KOPT-K1 (cell line): Measurements from ENCODE around the gene CD14.
"Not testable (repeated sequence)": the region's sequence is repeated elsewhere in the genome, so short reads cannot be mapped to it uniquely, and the experiment has no call there.

Experiments
- H3K27ac ChIP-seq: fragments of 200-600 bp; sonication (generic); 2 replicates; pipeline ENCODE4 v1.5.1; 2016; ENCODE audit warnings: antibody characterized with exemption, mild to moderate bottlenecking, low read depth, low read length; ENCODE audit not compliant: poor library complexity, severe bottlenecking
- H3K36me3 ChIP-seq: fragments of 200-600 bp; sonication (generic); 2 replicates; pipeline ENCODE4 v1.5.1; 2017; ENCODE audit warnings: antibody characterized with exemption, mild to moderate bottlenecking, low read length, moderate library complexity; ENCODE audit not compliant: insufficient read depth
- H3K9me3 ChIP-seq: fragments of 200-600 bp; sonication (generic); 2 replicates; pipeline ENCODE4 v1.5.1; 2017; ENCODE audit warnings: antibody characterized with exemption, low read length, mild to moderate bottlenecking; ENCODE audit not compliant: insufficient read depth, poor library complexity, severe bottlenecking

Gene CD14

DNA sequence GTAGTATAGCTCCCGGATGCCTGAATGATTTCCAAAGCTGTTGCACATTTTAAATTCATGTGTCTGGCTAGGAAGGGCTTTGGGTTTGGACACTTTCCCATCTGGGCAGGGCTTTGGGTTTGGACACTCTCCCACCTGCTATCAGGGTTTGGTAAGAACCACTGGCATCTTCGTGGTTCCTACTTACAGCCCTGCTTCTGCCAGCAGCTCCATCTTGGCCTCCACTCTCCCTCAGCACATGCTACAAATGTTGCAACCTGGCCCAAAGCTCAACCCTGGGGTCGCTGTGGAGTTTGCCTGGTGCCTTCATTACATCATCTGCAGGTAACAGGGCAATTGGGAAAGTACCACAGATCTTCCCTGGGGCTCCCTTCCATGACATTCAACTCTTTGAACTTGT is 9.7 kb upstream of the CD14 start:
- H3K27ac ChIP-seq = no peak overlapping the region
- H3K9me3 ChIP-seq = no peaks in the 10 kb centered on the region
- H3K36me3 ChIP-seq = peaks cover 53% of the 10 kb centered on the region

DNA sequence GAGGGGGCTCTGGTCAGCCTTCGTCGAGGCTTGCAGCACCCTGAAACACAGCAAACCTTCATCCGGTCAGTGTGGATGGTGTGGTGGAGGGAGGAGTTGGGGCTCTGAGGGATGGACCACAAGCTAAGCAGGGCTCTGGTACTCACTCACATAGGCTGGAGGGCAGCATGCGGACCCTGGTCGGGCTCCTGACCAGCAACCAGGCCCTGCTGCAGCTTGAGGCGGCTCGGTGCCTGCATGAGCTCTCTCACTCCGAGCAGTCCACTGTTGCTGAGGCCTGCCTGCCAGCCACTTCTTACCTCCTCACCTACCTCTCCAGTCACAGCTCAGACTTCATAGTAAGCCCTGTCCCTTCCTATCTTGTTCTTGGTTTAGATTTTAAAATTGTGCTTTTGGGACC is 8.7 kb upstream of the CD14 start:
- no peak overlapping the region for H3K27ac ChIP-seq
- H3K9me3 ChIP-seq = no peaks in the 10 kb centered on the region
- H3K36me3 ChIP-seq = peaks cover 53% of the 10 kb centered on the region

DNA sequence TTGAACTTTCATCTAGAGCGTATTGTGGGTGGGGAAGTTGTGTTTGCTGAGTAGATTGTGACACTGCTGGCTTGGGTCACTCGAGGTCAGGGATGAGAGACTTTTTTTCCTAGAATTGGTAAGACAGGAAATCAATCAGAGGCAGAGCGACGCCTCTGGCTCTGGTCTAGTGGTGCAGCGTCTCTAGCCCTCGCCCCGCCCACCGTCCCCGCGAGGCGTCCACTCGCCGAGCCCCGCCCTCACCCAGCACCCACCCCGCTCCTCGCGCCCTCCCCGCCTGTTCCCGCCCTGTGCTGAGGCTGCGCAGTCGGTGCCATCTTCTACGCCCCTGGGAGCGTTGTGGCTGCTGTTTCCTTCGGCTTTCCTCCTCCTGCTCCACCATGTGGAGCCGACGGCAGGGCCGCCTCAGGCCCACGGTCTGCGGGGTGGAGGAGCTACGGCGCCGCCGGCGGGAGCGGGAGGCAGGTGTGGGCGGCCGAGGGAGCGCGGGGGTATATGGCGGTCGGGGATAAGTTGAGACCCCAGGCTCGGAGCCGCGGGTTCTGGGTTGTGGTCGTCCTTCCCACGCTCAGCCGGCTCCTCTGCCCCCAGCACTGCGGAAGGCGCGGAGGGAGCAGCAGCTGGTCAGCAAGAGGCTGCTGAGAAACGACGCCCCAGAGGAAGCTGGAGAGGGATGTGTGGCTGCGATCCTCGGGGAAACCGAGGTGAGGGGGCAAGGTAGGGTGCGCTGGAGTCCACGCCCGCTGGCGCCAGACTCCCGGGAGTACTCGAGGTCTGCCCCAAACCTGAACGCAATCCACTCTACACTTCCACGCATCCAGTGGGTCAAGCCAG is 6.4 kb upstream of the CD14 start, which contains the start of gene TMCO6:
TSS of gene TMCO6 (plus strand) at position 304 of the 834 bp plus-strand sequence. CDS start at position 381, 77 bp downstream.
- peak within 1 kb of the TSS; percentile 76 for H3K27ac ChIP-seq

DNA sequence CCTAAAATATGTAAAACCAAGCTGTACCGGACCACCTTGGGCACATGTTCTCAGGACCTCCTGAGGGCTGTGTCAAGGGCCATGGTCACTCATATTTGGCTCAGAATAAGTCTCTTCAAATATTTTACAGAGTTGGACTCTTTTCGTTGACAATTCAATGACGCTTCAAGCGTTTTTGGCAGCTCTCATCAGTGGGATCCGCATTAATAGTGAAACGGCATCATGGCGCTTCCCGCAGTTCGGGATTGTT is 5.8 kb upstream of the CD14 start:
- Histone ChIP-seq H3K36me3 (peaks cover 32% of the 10 kb centered on the region), H3K27ac (peak overlapping the region; percentile 76)
- H3K9me3 ChIP-seq = not testable (repeated sequence)

More for the DNA sequence above, 6.4 kb upstream of the CD14 start, which contains the start of gene TMCO6:
- Histone ChIP-seq H3K36me3 (peaks cover 38% of the 10 kb centered on the region), H3K9me3 (no peaks in the 10 kb centered on the region)

DNA sequence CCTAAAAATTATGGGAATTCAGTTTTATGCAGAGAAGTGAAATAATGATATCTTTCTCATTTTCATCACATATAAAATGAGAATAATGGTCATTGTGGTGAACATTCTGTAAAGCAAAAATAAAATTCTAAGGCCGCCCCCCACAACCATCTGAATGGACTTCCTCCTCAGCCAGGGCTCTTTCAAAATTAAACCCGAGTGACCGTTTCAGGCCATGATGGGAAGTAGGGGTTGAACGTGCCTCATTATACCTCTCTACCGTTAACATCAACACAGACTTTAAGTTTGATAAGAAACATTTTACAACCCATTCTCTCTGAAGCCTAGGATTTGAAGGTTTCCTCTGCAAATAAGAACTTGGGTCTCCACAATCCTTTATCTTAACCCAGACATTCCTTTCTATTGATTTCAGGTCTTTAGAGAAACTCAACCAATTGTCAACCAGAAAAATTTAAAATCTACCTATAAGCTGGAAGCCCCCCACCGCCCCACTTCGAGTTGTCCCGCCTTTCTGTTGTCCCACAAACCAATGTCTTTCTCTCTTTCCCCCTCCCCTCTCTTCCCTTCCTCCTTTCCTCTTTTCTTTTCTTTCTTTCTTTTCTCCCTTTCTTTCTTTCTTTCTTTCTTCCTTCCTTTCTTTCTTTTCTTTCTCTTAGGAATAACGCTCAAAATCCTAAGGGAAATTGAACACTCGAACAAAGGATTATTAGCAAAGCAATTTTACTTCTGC is 4.6 kb upstream of the CD14 start:
- no peaks in the 10 kb centered on the region for H3K9me3 ChIP-seq
- H3K27ac ChIP-seq = no peak overlapping the region
- H3K36me3 ChIP-seq = peaks cover 20% of the 10 kb centered on the region

DNA sequence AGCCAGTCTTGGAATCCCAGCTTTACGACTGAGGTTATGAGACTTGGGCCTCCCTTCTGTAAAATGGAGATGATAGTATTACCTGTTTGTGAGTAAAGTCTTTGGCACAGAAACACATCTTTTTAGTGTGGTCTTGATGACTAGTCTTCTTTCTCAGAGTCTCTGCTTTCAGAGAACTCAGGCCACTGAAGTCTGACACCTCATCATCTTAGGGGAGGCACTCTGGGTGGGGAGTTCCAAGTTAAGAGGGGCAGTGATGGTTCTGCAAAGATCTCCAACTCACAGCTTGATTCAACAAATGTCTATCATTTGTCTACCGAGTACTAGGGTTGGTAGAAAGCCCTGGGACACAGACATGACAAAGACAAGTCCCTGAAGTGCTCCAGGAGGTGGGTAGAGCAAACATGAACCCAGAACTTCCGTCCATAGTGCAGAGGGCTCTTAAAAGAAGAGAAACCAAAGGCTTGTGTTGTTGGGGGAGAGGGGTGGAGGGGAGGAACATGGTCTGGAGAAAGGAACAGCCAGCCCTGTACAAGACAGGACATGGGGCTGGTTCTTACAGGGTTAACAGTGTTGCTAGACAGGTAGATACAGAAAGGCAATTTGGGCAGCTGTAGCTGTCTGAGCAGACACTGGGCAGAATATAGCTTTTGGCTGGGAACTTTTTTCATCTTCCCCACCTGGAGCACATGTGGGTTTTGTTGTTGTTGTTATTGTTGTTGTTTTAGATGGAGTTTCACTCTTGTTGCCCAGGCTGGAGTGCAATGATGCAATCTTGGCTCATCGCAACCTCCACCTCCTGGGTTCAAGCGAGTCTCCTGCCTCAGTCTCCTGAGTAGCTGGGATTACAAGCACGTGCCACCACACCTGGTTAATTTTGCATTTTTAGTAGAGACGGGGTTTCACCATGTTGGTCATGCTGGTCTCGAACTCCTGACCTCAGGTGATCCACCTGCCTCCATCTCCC is 2.6 kb upstream of the CD14 start:
- no peaks in the 10 kb centered on the region for H3K9me3 ChIP-seq
- H3K27ac ChIP-seq = no peak overlapping the region

DNA sequence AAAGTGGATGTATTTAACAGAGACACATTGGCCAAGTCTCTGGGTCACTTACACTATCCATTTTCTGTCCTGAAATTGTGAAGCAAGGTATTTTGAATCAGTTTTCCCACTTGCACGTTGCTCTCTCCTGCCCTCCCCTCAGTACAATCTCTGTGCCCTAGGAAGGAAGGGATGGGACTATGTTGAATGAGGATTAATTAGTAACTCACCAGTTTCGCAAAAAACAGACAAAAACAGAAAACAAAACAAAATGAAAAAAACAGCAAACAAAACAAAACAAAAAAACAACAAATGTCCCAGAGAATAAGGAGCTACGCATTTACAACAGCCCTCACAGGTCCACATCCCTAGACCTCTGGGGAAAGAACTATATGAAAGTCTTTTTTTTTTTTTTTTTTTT is 1.1 kb upstream of the CD14 start:
- H3K36me3 ChIP-seq = no peaks in the 10 kb centered on the region
- no peaks in the 10 kb centered on the region for H3K9me3 ChIP-seq
- no peak overlapping the region for H3K27ac ChIP-seq

More for the DNA sequence above, 2.6 kb upstream of the CD14 start:
- H3K36me3 ChIP-seq = peaks cover under 1% of the 10 kb centered on the region; the same call in 1 of the 2 replicates

DNA sequence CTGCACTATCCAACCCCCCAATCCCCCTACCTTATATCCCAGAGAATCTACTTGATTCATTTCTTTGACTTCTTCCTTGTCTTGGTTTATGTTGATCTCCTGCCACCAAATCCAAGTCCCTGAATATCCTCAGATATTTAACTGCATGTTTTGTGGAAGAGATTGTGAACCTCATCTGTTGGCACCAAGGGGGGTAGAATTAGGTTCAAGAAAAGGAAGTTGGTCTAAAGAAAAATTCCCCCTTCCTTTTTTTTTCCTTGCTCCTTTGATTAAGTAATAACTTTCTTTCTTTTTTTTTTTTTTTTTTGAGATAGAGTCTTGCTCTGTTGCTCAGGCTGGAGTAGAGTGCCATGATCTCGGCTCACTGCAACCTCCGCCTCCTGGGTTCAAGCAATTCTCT is 526 bp upstream of the CD14 start:
- Histone ChIP-seq H3K36me3 (no peaks in the 10 kb centered on the region), H3K27ac (no peak overlapping the region), H3K9me3 (peaks cover 5% of the 10 kb centered on the region)

DNA sequence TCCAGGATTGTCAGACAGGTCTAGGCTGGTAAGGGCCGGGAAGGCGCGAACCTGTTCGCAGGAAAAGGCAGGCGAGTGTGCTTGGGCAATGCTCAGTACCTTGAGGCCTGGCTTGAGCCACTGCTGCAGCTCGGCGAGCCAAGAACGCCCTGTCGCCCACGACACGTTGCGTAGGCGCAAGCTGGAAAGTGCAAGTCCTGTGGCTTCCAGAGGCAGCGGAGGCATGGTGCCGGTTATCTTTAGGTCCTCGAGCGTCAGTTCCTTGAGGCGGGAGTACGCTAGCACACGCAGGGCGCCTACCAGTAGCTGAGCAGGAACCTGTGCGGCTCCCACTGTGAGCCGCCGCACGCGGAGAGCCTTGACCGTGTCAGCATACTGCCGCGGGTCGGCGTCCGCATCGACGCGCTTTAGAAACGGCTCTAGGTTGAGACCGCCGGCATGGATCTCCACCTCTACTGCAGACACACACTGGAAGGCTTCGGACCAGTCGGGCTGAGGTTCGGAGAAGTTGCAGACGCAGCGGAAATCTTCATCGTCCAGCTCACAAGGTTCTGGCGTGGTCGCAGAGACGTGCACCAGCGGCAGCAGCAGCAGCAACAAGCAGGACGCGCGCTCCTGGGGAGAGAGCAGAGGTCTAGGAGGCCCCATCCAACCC is 482 bp downstream of the CD14 start:
- Histone ChIP-seq H3K27ac (no peak overlapping the region), H3K36me3 (no peaks in the 10 kb centered on the region), H3K9me3 (peaks cover 15% of the 10 kb centered on the region)

DNA sequence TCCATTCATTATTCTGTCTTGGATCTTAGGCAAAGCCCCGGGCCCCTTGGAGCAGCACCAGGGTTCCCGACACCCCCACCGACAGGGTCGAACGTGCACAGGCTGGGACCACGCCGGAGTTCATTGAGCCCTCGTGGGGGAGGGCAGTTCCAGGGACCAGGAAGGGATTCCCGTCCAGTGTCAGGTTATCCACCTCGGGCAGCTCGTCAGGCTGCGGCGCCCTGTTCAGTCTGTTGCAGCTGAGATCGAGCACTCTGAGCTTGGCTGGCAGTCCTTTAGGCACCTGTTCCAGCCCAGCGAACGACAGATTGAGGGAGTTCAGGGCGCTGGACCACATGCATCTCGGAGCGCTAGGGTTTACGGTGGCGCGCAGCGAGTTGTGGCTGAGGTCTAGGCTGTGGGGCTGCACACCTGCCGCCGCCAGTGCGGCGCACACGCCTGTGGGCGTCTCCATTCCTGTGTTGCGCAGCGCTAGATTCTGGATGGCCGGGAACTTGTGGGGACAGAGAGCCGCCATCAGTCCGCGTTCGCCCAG is 1.1 kb downstream of the CD14 start:
- Histone ChIP-seq H3K9me3 (peaks cover 21% of the 10 kb centered on the region), H3K36me3 (no peaks in the 10 kb centered on the region), H3K27ac (no peak overlapping the region)

DNA sequence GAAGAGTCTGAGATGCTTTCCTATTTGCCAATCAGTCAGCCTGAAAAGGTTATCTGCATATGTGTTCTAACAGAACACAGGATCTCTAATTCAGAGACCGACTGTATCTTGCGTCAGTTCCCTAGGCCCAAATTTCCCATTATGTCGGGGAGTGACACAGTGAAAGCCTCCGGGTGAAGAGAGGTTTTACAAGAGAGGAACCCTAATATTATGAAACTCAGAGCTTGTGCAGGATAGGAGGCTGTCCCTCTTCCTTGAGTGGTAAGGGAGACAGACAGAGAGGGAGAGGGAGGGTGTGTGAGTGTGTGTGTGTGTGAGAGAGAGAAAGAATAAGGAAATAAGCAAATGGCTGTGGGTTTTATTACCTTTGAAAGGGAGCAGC is 1.9 kb downstream of the CD14 start:
- Histone ChIP-seq H3K27ac (no peak overlapping the region), H3K9me3 (peaks cover 21% of the 10 kb centered on the region), H3K36me3 (no peaks in the 10 kb centered on the region)

DNA sequence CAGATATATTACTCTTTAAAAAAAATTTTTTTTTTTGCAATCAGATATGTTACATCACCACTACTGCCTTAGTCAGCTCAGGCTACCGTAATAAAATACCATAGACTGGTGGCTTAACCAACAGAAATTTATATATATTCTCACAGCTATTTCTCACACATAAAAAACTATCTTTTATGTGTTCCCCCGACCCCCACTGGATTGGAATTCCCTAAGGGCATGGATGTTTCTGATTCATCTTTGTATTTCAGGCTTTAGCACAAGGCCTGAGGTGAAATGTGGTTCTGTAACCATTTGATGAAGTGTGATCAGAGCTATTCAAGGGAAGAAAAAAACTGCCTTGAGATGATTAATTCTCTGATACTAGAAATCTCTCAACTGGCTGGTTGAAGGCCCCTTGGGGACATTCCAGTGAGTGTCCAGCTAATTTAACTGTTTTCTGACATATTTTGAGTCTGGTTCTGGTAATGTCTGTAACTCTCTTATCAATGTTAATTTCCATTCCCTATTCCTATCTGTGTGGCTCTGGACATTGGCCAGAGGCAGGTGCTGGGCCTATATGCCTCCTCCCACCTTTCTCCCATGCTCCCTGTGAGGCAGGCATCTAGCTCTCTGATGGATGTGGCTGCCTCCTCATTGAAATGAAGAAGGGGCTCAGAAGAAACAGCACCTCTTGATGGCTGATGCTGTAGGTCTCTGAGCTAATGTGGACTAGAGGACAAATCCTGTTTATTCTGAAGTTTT is 2.5 kb downstream of the CD14 start:
- H3K27ac ChIP-seq = no peak overlapping the region
- H3K9me3 ChIP-seq = peaks cover 21% of the 10 kb centered on the region
- H3K36me3 ChIP-seq = no peaks in the 10 kb centered on the region

DNA sequence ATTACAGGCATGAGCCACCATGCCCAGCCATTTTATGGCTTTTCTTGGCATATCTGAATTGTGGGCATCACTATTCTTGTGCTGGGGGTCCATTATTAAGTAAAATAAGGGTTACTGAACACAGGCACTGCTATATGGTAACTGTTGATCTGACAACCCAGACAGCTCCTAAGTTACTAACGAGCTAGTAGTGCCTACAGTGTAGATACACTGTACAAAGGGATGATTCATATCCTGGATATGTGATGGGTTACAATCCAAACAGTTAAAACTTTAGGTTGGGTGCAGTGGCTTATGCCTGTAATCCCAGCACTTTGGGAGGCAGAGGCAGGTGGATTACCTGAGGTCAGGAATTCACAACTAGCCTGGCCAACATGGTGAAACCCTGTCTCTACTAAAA is 4.3 kb downstream of the CD14 start:
- H3K27ac ChIP-seq = no peak overlapping the region
- peaks cover 21% of the 10 kb centered on the region for H3K9me3 ChIP-seq
- H3K36me3 ChIP-seq = no peaks in the 10 kb centered on the region

DNA sequence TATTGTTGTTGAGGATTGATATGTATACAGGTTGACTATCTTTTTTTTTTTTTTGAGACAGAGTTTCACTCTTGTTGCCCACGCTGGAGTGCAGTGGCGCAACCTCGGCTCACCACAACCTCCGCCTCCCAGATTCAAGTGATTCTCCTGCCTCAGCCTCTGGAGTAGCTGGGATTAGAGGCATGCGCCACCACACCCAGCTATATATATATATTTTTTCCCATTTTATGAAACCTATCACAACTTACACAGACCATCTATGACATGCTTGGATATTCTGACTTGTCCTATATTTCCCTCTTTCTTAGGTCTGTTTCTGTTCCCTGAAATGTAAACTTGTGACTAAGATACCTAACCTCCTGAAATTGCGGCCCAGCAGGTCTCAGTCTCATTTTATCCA is 5.0 kb downstream of the CD14 start:
- Histone ChIP-seq H3K9me3 (peaks cover 21% of the 10 kb centered on the region), H3K36me3 (no peaks in the 10 kb centered on the region), H3K27ac (no peak overlapping the region)
